Rectal smooth muscle tissue (tissue), 1 donor: ENCODE measurements around the gene GPA33.
A peak's percentile ranks its signal among the peaks of the same experiment; 100 is the strongest.

Experiments
- H3K27ac ChIP-seq: one replicate; pipeline ENCODE4 v1.7.0; 2013; ENCODE audit warnings: low read depth, low read length, inconsistent platforms
- H3K27me3 ChIP-seq: one replicate; pipeline ENCODE4 v1.7.0; 2013; ENCODE audit warnings: low read length; ENCODE audit not compliant: control insufficient read depth, insufficient read depth
- H3K36me3 ChIP-seq: one replicate; pipeline ENCODE4 v1.7.0; 2013; ENCODE audit warnings: low read length; ENCODE audit not compliant: control insufficient read depth, insufficient read depth
- H3K4me1 ChIP-seq: one replicate; pipeline ENCODE4 v1.7.0; 2013; ENCODE audit warnings: low read length; ENCODE audit not compliant: control insufficient read depth, insufficient read depth
- H3K4me3 ChIP-seq: one replicate; pipeline ENCODE4 v1.7.0; 2013; ENCODE audit warnings: low read length
- H3K9ac ChIP-seq: one replicate; pipeline ENCODE4 v1.7.0; 2013; ENCODE audit warnings: low read length

Gene GPA33

GRCh38 chr1:167077868-167078210 is 12.3 kb downstream of the GPA33 start:
- Histone ChIP-seq H3K4me3 (no peak overlapping the region), H3K4me1 (no peaks in the 10 kb centered on the region), H3K9ac (no peak overlapping the region), H3K27ac (no peak overlapping the region), H3K27me3 (peaks cover 3% of the 10 kb centered on the region), H3K36me3 (no peaks in the 10 kb centered on the region)

- Histone ChIP-seq H3K4me3 (no peak overlapping the region), H3K36me3 (no peaks in the 10 kb centered on the region), H3K27me3 (peaks cover 3% of the 10 kb centered on the region), H3K27ac (no peak overlapping the region), H3K4me1 (no peaks in the 10 kb centered on the region), H3K9ac (no peak overlapping the region)
These were observed 12.9 kb downstream of the GPA33 start for GRCh38 chr1:167077128-167077867.

GRCh38 chr1:167076136-167076710 is 14.0 kb downstream of the GPA33 start:
- Histone ChIP-seq H3K4me1 (no peaks in the 10 kb centered on the region), H3K4me3 (no peak overlapping the region), H3K36me3 (no peaks in the 10 kb centered on the region), H3K27me3 (peaks cover 3% of the 10 kb centered on the region), H3K27ac (no peak overlapping the region), H3K9ac (no peak overlapping the region)

GRCh38 chr1:167071286-167071685 is 18.9 kb downstream of the GPA33 start:
- no peaks in the 10 kb centered on the region for H3K4me1 ChIP-seq
- H3K4me3 ChIP-seq, result no peak overlapping the region
- H3K36me3 ChIP-seq, result no peaks in the 10 kb centered on the region

GRCh38 chr1:167068761-167069160 is 21.4 kb downstream of the GPA33 start:
- H3K4me1 ChIP-seq, result no peaks in the 10 kb centered on the region
- no peak overlapping the region for H3K27ac ChIP-seq
- H3K27me3 ChIP-seq, result no peaks in the 10 kb centered on the region
- no peaks in the 10 kb centered on the region for H3K36me3 ChIP-seq
- H3K4me3 ChIP-seq, result no peak overlapping the region
- no peak overlapping the region for H3K9ac ChIP-seq

More at GRCh38 chr1:167071286-167071685, 18.9 kb downstream of the GPA33 start:
- no peaks in the 10 kb centered on the region for H3K27me3 ChIP-seq
- no peak overlapping the region for H3K27ac ChIP-seq
- H3K9ac ChIP-seq, result no peak overlapping the region

- H3K27me3 ChIP-seq, result no peaks in the 10 kb centered on the region
- H3K9ac ChIP-seq, result no peak overlapping the region
- H3K36me3 ChIP-seq, result no peaks in the 10 kb centered on the region
- no peaks in the 10 kb centered on the region for H3K4me1 ChIP-seq
- H3K4me3 ChIP-seq, result no peak overlapping the region
- no peak overlapping the region for H3K27ac ChIP-seq
These were observed 22.3 kb downstream of the GPA33 start for GRCh38 chr1:167067904-167068303.

- Histone ChIP-seq H3K27ac (no peak overlapping the region), H3K27me3 (no peaks in the 10 kb centered on the region), H3K36me3 (no peaks in the 10 kb centered on the region), H3K9ac (no peak overlapping the region), H3K4me3 (peak overlapping the region; percentile 49), H3K4me1 (no peaks in the 10 kb centered on the region)
These were observed 23.6 kb downstream of the GPA33 start for GRCh38 chr1:167066333-167067122.

- Histone ChIP-seq H3K9ac (no peak overlapping the region), H3K36me3 (no peaks in the 10 kb centered on the region), H3K27ac (no peak overlapping the region), H3K4me1 (no peaks in the 10 kb centered on the region), H3K4me3 (no peak overlapping the region), H3K27me3 (no peaks in the 10 kb centered on the region)
These were observed 24.7 kb downstream of the GPA33 start for GRCh38 chr1:167065471-167065870.

GRCh38 chr1:167064621-167065020 is 25.6 kb downstream of the GPA33 start:
- no peaks in the 10 kb centered on the region for H3K4me1 ChIP-seq
- no peaks in the 10 kb centered on the region for H3K36me3 ChIP-seq
- no peaks in the 10 kb centered on the region for H3K27me3 ChIP-seq
- no peak overlapping the region for H3K4me3 ChIP-seq
- H3K9ac ChIP-seq, result no peak overlapping the region
- no peak overlapping the region for H3K27ac ChIP-seq

GRCh38 chr1:167061073-167061464 is 29.1 kb downstream of the GPA33 start:
- Histone ChIP-seq H3K36me3 (no peaks in the 10 kb centered on the region), H3K4me3 (no peak overlapping the region), H3K27me3 (no peaks in the 10 kb centered on the region), H3K4me1 (peaks cover 5% of the 10 kb centered on the region), H3K27ac (no peak overlapping the region), H3K9ac (no peak overlapping the region)

- no peak overlapping the region for H3K9ac ChIP-seq
- H3K4me3 ChIP-seq, result no peak overlapping the region
- H3K36me3 ChIP-seq, result no peaks in the 10 kb centered on the region
- no peaks in the 10 kb centered on the region for H3K27me3 ChIP-seq
- H3K4me1 ChIP-seq, result peaks cover 5% of the 10 kb centered on the region
- no peak overlapping the region for H3K27ac ChIP-seq
These were observed 29.8 kb downstream of the GPA33 start for GRCh38 chr1:167060141-167061072.

- Histone ChIP-seq H3K27ac (no peak overlapping the region), H3K4me3 (no peak overlapping the region), H3K36me3 (no peaks in the 10 kb centered on the region), H3K4me1 (peaks cover 5% of the 10 kb centered on the region), H3K27me3 (no peaks in the 10 kb centered on the region), H3K9ac (no peak overlapping the region)
These were observed 30.4 kb downstream of the GPA33 start for GRCh38 chr1:167059809-167060107.
